Measurements from ENCODE around the gene PSG5.
"Not testable (repeated sequence)": the region's sequence is repeated elsewhere in the genome, so short reads cannot be mapped to it uniquely, and the experiment has no call there.

PSG5 gene

GRCh38 chr19:43224855-43225253 lies 38.5 kb upstream of the PSG5 start:
- Histone ChIP-seq H3K36me3 (ENCODE audit: insufficient read depth, low read length) (no peaks in the 10 kb centered on the region), H3K9ac (ENCODE audit: low read depth, low read length, poor library complexity, severe bottlenecking) (no peak overlapping the region), H3F3A (ENCODE audit: low read depth) (no peaks in the 10 kb centered on the region), H3K79me2 (ENCODE audit: insufficient read depth, low read length) (no peaks in the 10 kb centered on the region), H4K20me1 (ENCODE audit: insufficient read depth, low read length, poor library complexity, severe bottlenecking) (no peaks in the 10 kb centered on the region), H3K4me1 (ENCODE audit: insufficient read depth, low read length, poor library complexity, severe bottlenecking) (no peaks in the 10 kb centered on the region), H3K4me3 (ENCODE audit: low read length, poor library complexity, severe bottlenecking) (no peak overlapping the region), H3K9me3 (ENCODE audit: insufficient read depth, low read depth, low read length) (no peaks in the 10 kb centered on the region), H3K27me3 (ENCODE audit: insufficient read depth, low read length, poor library complexity, severe bottlenecking) (no peaks in the 10 kb centered on the region), H3K4me2 (ENCODE audit: low read depth, low read length, poor library complexity, severe bottlenecking) (no peak overlapping the region), H2AFZ (ENCODE audit: low read length) (no peak overlapping the region), H3K9me2 (replicated peaks; ENCODE audit: low read depth, low read length) (no peaks in the 10 kb centered on the region)
- no peak for TF ChIP-seq EZH2phosphoT487 (IDR thresholded peaks at IDR 0.05; ENCODE audit: borderline replicate concordance)
- no peak for TF ChIP-seq CTCF (conservative IDR thresholded peaks at IDR 0.05; ENCODE audit: low read length)

GRCh38 chr19:43224201-43224854 lies 38.0 kb upstream of the PSG5 start:
- not testable (repeated sequence) for H3K4me3 ChIP-seq (ENCODE audit: low read length, poor library complexity, severe bottlenecking); H3K27me3 ChIP-seq (ENCODE audit: insufficient read depth, low read length, poor library complexity, severe bottlenecking); H2AFZ ChIP-seq (ENCODE audit: low read length); H3K9me3 ChIP-seq (ENCODE audit: insufficient read depth, low read depth, low read length); H3K4me1 ChIP-seq (ENCODE audit: insufficient read depth, low read length, poor library complexity, severe bottlenecking); H3K4me2 ChIP-seq (ENCODE audit: low read depth, low read length, poor library complexity, severe bottlenecking); H3K79me2 ChIP-seq (ENCODE audit: insufficient read depth, low read length); H4K20me1 ChIP-seq (ENCODE audit: insufficient read depth, low read length, poor library complexity, severe bottlenecking); H3K9me2 ChIP-seq (replicated peaks; ENCODE audit: low read depth, low read length); H3K9ac ChIP-seq (ENCODE audit: low read depth, low read length, poor library complexity, severe bottlenecking); H3K36me3 ChIP-seq (ENCODE audit: insufficient read depth, low read length); H3F3A ChIP-seq (ENCODE audit: low read depth)

GRCh38 chr19:43221891-43222290 lies 35.6 kb upstream of the PSG5 start:
- H3K4me3 ChIP-seq (ENCODE audit: low read length, poor library complexity, severe bottlenecking); H3K9ac ChIP-seq (ENCODE audit: low read depth, low read length, poor library complexity, severe bottlenecking); H2AFZ ChIP-seq (ENCODE audit: low read length); H3K4me1 ChIP-seq (ENCODE audit: insufficient read depth, low read length, poor library complexity, severe bottlenecking); H3K9me2 ChIP-seq (replicated peaks; ENCODE audit: low read depth, low read length); H3K4me2 ChIP-seq (ENCODE audit: low read depth, low read length, poor library complexity, severe bottlenecking); H4K20me1 ChIP-seq (ENCODE audit: insufficient read depth, low read length, poor library complexity, severe bottlenecking); H3K27me3 ChIP-seq (ENCODE audit: insufficient read depth, low read length, poor library complexity, severe bottlenecking); H3K36me3 ChIP-seq (ENCODE audit: insufficient read depth, low read length); H3K79me2 ChIP-seq (ENCODE audit: insufficient read depth, low read length); H3F3A ChIP-seq (ENCODE audit: low read depth); H3K9me3 ChIP-seq (ENCODE audit: insufficient read depth, low read depth, low read length): not testable (repeated sequence)

GRCh38 chr19:43219136-43219535 lies 32.8 kb upstream of the PSG5 start:
- H3K9ac ChIP-seq (ENCODE audit: low read depth, low read length, poor library complexity, severe bottlenecking); H3K4me2 ChIP-seq (ENCODE audit: low read depth, low read length, poor library complexity, severe bottlenecking); H3K79me2 ChIP-seq (ENCODE audit: insufficient read depth, low read length); H3K9me3 ChIP-seq (ENCODE audit: insufficient read depth, low read depth, low read length); H3F3A ChIP-seq (ENCODE audit: low read depth); H3K4me1 ChIP-seq (ENCODE audit: insufficient read depth, low read length, poor library complexity, severe bottlenecking); H3K36me3 ChIP-seq (ENCODE audit: insufficient read depth, low read length); H2AFZ ChIP-seq (ENCODE audit: low read length); H3K4me3 ChIP-seq (ENCODE audit: low read length, poor library complexity, severe bottlenecking); H3K9me2 ChIP-seq (replicated peaks; ENCODE audit: low read depth, low read length); H3K27me3 ChIP-seq (ENCODE audit: insufficient read depth, low read length, poor library complexity, severe bottlenecking); H4K20me1 ChIP-seq (ENCODE audit: insufficient read depth, low read length, poor library complexity, severe bottlenecking): not testable (repeated sequence)

- not testable (repeated sequence) for H3K9me3 ChIP-seq (ENCODE audit: insufficient read depth, low read depth, low read length)
Observed at GRCh38 chr19:43215881-43216280, 29.5 kb upstream of the PSG5 start.

More at GRCh38 chr19:43215881-43216280, 29.5 kb upstream of the PSG5 start:
- not testable (repeated sequence) for H3K9me2 ChIP-seq (replicated peaks; ENCODE audit: low read depth, low read length); H4K20me1 ChIP-seq (ENCODE audit: insufficient read depth, low read length, poor library complexity, severe bottlenecking); H3K4me3 ChIP-seq (ENCODE audit: low read length, poor library complexity, severe bottlenecking); H2AFZ ChIP-seq (ENCODE audit: low read length); H3K36me3 ChIP-seq (ENCODE audit: insufficient read depth, low read length); H3K9ac ChIP-seq (ENCODE audit: low read depth, low read length, poor library complexity, severe bottlenecking); H3K79me2 ChIP-seq (ENCODE audit: insufficient read depth, low read length); H3K4me2 ChIP-seq (ENCODE audit: low read depth, low read length, poor library complexity, severe bottlenecking); H3F3A ChIP-seq (ENCODE audit: low read depth); H3K4me1 ChIP-seq (ENCODE audit: insufficient read depth, low read length, poor library complexity, severe bottlenecking); H3K27me3 ChIP-seq (ENCODE audit: insufficient read depth, low read length, poor library complexity, severe bottlenecking)
